Activated T-helper 17 cell treated with anti-CD3 and anti-CD28 coated beads, Interleukin-2, amount 50 U/mL, for 72 hours (primary cell): Measurements from ENCODE around the gene DCUN1D1. TPM values are rescaled to one million over a fixed set of nuclear protein-coding genes. Genes with fewer than 3 reads are reported as not detected.

Experiments
- ATAC-seq: fragments of 150-1000 bp; cut with Tn5 transposase; replicated peaks from 2 replicates; pipeline ENCODE4 v1.10.0; 2021; ENCODE audit warnings: mild to moderate bottlenecking, moderate library complexity
- H3K27ac Mint-ChIP-seq: one replicate; pipeline ENCODE4 v1.8.0; 2022; ENCODE audit warnings: mixed read lengths
- H3K27me3 Mint-ChIP-seq: one replicate; pipeline ENCODE4 v1.8.0; 2022; ENCODE audit warnings: mixed read lengths
- H3K36me3 Mint-ChIP-seq: one replicate; pipeline ENCODE4 v1.8.0; 2022; ENCODE audit warnings: low read depth, mild to moderate bottlenecking, mixed read lengths
- H3K4me1 Mint-ChIP-seq: one replicate; pipeline ENCODE4 v1.8.0; 2022; ENCODE audit warnings: mixed read lengths
- H3K4me3 Mint-ChIP-seq: one replicate; pipeline ENCODE4 v1.8.0; 2022; ENCODE audit warnings: mild to moderate bottlenecking, mixed read lengths
- H3K9me3 Mint-ChIP-seq: one replicate; pipeline ENCODE4 v1.8.0; 2022; ENCODE audit warnings: mixed read lengths
- total RNA-seq, 2 donors: library from RNA; stranded (reverse); gene quantifications; one replicate each; pipeline ENCODE4 v1.2.3, GENCODE V29; 2022

Gene DCUN1D1
- total RNA-seq, 2 donors from 2014 or later = 37.0 to 59.5 TPM

GRCh38 chr3:182964179-182964578 is 16.2 kb downstream of the DCUN1D1 start:
- Mint-ChIP-seq H3K4me3 (no peak overlapping the region), H3K27me3 (no peaks in the 10 kb centered on the region), H3K9me3 (no peaks in the 10 kb centered on the region), H3K4me1 (peaks cover 24% of the 10 kb centered on the region), H3K36me3 (peaks cover 69% of the 10 kb centered on the region), H3K27ac (no peak overlapping the region)
- no peak for ATAC-seq

GRCh38 chr3:182962166-182962565 is 18.2 kb downstream of the DCUN1D1 start:
- Mint-ChIP-seq H3K27me3 (no peaks in the 10 kb centered on the region), H3K4me3 (no peak overlapping the region), H3K36me3 (peaks cover 82% of the 10 kb centered on the region), H3K9me3 (no peaks in the 10 kb centered on the region), H3K4me1 (peaks cover 14% of the 10 kb centered on the region), H3K27ac (peak overlapping the region; percentile 59)
- no peak for ATAC-seq

GRCh38 chr3:182959474-182960350 is 20.6 kb downstream of the DCUN1D1 start:
- no peaks in the 10 kb centered on the region for H3K27me3 Mint-ChIP-seq
- peaks cover 5% of the 10 kb centered on the region for H3K4me1 Mint-ChIP-seq
- no peak overlapping the region for H3K27ac Mint-ChIP-seq
- ATAC-seq = no peak
- H3K36me3 Mint-ChIP-seq = peaks cover 85% of the 10 kb centered on the region
- H3K4me3 Mint-ChIP-seq = no peak overlapping the region
- no peaks in the 10 kb centered on the region for H3K9me3 Mint-ChIP-seq

- Mint-ChIP-seq H3K36me3 (peaks cover 72% of the 10 kb centered on the region), H3K27me3 (no peaks in the 10 kb centered on the region), H3K4me1 (peaks cover 5% of the 10 kb centered on the region), H3K9me3 (no peaks in the 10 kb centered on the region), H3K27ac (no peak overlapping the region), H3K4me3 (no peak overlapping the region)
- ATAC-seq = no peak
Measured at GRCh38 chr3:182957676-182958266, 22.6 kb downstream of the DCUN1D1 start.

GRCh38 chr3:182957226-182957625 is 23.1 kb downstream of the DCUN1D1 start:
- H3K4me3 Mint-ChIP-seq = no peak overlapping the region
- H3K27ac Mint-ChIP-seq = peak overlapping the region; percentile 57
- H3K27me3 Mint-ChIP-seq = no peaks in the 10 kb centered on the region
- H3K36me3 Mint-ChIP-seq = peaks cover 68% of the 10 kb centered on the region
- peaks cover 7% of the 10 kb centered on the region for H3K4me1 Mint-ChIP-seq
- ATAC-seq = no peak
- no peaks in the 10 kb centered on the region for H3K9me3 Mint-ChIP-seq

- Mint-ChIP-seq H3K27ac (no peak overlapping the region), H3K36me3 (peaks cover 47% of the 10 kb centered on the region), H3K4me1 (peaks cover 12% of the 10 kb centered on the region), H3K4me3 (no peak overlapping the region), H3K27me3 (no peaks in the 10 kb centered on the region), H3K9me3 (no peaks in the 10 kb centered on the region)
- ATAC-seq = no peak
Measured at GRCh38 chr3:182954553-182955235, 25.6 kb downstream of the DCUN1D1 start.

GRCh38 chr3:182949688-182950087 is 30.6 kb downstream of the DCUN1D1 start:
- H3K9me3 Mint-ChIP-seq = no peaks in the 10 kb centered on the region
- peak overlapping the region; percentile 25 for H3K27ac Mint-ChIP-seq
- no peak overlapping the region for H3K4me3 Mint-ChIP-seq
- peaks cover 10% of the 10 kb centered on the region for H3K4me1 Mint-ChIP-seq
- no peaks in the 10 kb centered on the region for H3K27me3 Mint-ChIP-seq
- peaks cover 40% of the 10 kb centered on the region for H3K36me3 Mint-ChIP-seq
- no peak for ATAC-seq

GRCh38 chr3:182948305-182948704 is 32.0 kb downstream of the DCUN1D1 start:
- Mint-ChIP-seq H3K27ac (no peak overlapping the region), H3K9me3 (no peaks in the 10 kb centered on the region), H3K4me3 (no peak overlapping the region), H3K36me3 (peaks cover 50% of the 10 kb centered on the region), H3K4me1 (peaks cover 10% of the 10 kb centered on the region), H3K27me3 (no peaks in the 10 kb centered on the region)
- no peak for ATAC-seq

GRCh38 chr3:182947888-182948287 is 32.5 kb downstream of the DCUN1D1 start:
- H3K4me1 Mint-ChIP-seq = peaks cover 10% of the 10 kb centered on the region

GRCh38 chr3:182941719-182942118 is 38.6 kb downstream of the DCUN1D1 start:
- H3K36me3 Mint-ChIP-seq = peaks cover 30% of the 10 kb centered on the region
- no peaks in the 10 kb centered on the region for H3K4me1 Mint-ChIP-seq
- H3K27ac Mint-ChIP-seq = no peak overlapping the region
- H3K4me3 Mint-ChIP-seq = no peak overlapping the region
- no peak for ATAC-seq
- H3K27me3 Mint-ChIP-seq = no peaks in the 10 kb centered on the region
- no peaks in the 10 kb centered on the region for H3K9me3 Mint-ChIP-seq

More at GRCh38 chr3:182947888-182948287, 32.5 kb downstream of the DCUN1D1 start:
- no peak for ATAC-seq
- Mint-ChIP-seq H3K27ac (no peak overlapping the region), H3K36me3 (peaks cover 50% of the 10 kb centered on the region), H3K4me3 (no peak overlapping the region), H3K27me3 (no peaks in the 10 kb centered on the region), H3K9me3 (no peaks in the 10 kb centered on the region)

GRCh38 chr3:182940266-182940808 is 40.0 kb downstream of the DCUN1D1 start:
- peak overlapping the region; percentile 5 for H3K4me3 Mint-ChIP-seq
- peak overlapping the region; percentile 42 for H3K27ac Mint-ChIP-seq
- no peaks in the 10 kb centered on the region for H3K9me3 Mint-ChIP-seq
- no peaks in the 10 kb centered on the region for H3K27me3 Mint-ChIP-seq
- ATAC-seq = peak; percentile 89
- peaks cover 16% of the 10 kb centered on the region for H3K36me3 Mint-ChIP-seq
- peaks cover 9% of the 10 kb centered on the region for H3K4me1 Mint-ChIP-seq

GRCh38 chr3:182937293-182938051 is 42.9 kb downstream of the DCUN1D1 start:
- no peak for ATAC-seq
- Mint-ChIP-seq H3K9me3 (no peaks in the 10 kb centered on the region), H3K27ac (no peak overlapping the region), H3K36me3 (no peaks in the 10 kb centered on the region), H3K4me1 (peaks cover 13% of the 10 kb centered on the region), H3K27me3 (no peaks in the 10 kb centered on the region), H3K4me3 (no peak overlapping the region)

- no peak overlapping the region for H3K27ac Mint-ChIP-seq
- peaks cover 13% of the 10 kb centered on the region for H3K4me1 Mint-ChIP-seq
- H3K27me3 Mint-ChIP-seq = no peaks in the 10 kb centered on the region
- H3K9me3 Mint-ChIP-seq = no peaks in the 10 kb centered on the region
- H3K36me3 Mint-ChIP-seq = no peaks in the 10 kb centered on the region
- no peak overlapping the region for H3K4me3 Mint-ChIP-seq
- no peak for ATAC-seq
Measured at GRCh38 chr3:182936918-182937285, 43.4 kb downstream of the DCUN1D1 start.
